ENCODE data around the gene MRM3.
A peak's percentile ranks its signal among the peaks of the same experiment; 100 is the strongest.
"Not testable (repeated sequence)": the region's sequence is repeated elsewhere in the genome, so short reads cannot be mapped to it uniquely, and the experiment has no call there.

Gene MRM3

GRCh38 chr17:781805-782731 lies at the start of gene MRM3, which contains the start of gene GLOD4:
TSS of gene MRM3 (plus strand) at chr17:782353. CDS start at chr17:782379, 26 bp downstream.
TSS of gene GLOD4 (minus strand) at chr17:782280. CDS start at chr17:782255, 25 bp downstream.
- DNase-seq (ENCODE audit: low read depth in 2 of 3, low spot score in 1 of 3): peak; percentile 86 to 93 (median 91)

GRCh38 chr17:732902-733720 lies 49.0 kb upstream of the MRM3 start:
- peak; percentile 43 to 44 (median 44) for DNase-seq (ENCODE audit: low read depth in 2 of 3, low spot score in 1 of 3)

DNA sequence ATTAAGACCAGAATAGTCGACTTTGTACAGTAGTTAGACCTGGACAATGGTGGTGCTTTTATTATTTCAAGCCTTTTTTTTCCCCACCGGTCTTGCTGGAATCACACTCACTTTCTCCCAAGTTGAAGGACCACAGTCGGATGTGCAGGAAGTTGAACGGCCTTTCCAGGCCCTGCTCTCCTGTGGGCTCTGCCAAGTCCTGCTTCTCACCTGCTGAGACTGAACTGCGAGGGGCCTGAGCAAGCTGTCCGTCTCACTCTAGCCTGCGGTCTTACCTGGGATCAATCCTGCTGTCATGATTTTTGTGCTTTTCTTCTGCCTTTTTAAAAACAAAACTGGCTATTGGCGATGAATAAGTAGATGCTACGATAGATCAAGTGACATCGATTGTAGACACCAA lies 48.4 kb upstream of the MRM3 start:
- DNase-seq (ENCODE audit: low read depth in 2 of 3, low spot score in 1 of 3): no peak

GRCh38 chr17:737561-738113 lies 44.5 kb upstream of the MRM3 start:
- DNase-seq (ENCODE audit: low read depth in 2 of 3, low spot score in 1 of 3): no peak

- peak in 1 of 3 donors; percentile 31 for DNase-seq (ENCODE audit: low read depth in 2 of 3, low spot score in 1 of 3)
Observed at GRCh38 chr17:740240-741017, 41.7 kb upstream of the MRM3 start.

- DNase-seq (ENCODE audit: low read depth in 2 of 3, low spot score in 1 of 3): no peak
Observed at GRCh38 chr17:742147-742793, 39.9 kb upstream of the MRM3 start.

DNA sequence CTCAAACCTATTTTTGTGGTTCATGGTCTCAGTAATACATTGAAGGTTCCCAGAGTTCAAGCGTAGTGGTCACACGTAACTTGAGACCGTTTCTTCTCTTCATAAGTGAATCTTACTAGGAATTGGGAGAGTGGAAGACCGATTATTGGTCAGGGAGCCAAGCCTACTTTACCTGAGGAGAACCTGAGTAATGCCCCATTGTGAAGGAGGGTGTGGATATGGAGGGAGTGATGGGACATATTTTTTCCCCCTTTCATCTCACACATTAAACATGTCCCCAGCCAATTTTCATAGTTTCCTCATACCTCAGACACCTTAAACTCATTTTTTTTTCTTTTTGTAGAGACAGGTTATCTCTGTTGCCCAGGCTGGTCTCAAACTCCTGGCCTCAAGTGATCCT lies 39.0 kb upstream of the MRM3 start:
- no peak for DNase-seq (ENCODE audit: low read depth in 2 of 3, low spot score in 1 of 3)

DNA sequence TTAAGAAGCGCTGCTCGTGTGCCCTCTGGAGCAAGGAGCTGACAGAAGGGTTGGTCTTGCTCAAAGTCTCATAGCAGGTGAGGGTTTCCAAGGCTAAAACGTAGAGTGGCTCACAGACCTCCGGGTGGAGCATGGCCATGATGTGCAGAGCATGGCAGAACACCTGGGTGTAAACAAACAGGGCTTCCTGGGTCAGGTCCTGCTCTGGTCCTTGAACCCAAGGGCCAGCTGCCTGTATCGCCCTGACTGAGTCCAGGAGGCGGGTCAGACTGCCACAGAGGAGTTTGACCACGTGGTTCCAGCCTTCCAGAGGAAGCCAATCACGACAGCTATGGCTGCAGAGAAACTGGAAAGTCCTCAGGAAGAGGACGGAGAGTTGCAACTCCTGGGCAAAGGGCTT lies 37.2 kb upstream of the MRM3 start:
- DNase-seq (ENCODE audit: low read depth in 2 of 3, low spot score in 1 of 3): no peak

DNA sequence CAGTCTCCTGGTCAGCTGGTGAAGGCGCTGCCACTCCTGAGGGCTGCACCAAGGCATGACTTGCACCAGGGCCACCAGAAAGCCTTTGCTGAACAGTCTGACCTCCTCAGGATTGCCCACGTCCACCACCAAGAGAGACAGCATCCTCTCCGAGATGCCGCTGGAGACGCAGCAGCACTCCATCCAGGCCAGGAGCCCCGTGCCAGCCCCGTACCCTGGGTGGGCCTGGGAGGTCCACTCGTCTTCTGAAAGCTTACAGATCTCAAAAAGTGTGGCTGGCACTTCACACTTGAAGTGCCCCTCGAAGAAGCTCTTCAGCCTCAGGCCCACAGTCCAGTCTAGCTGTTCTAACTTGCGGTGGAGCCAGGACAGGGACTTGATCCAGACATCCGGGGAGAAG lies 36.7 kb upstream of the MRM3 start:
- no peak for DNase-seq (ENCODE audit: low read depth in 2 of 3, low spot score in 1 of 3)

DNA sequence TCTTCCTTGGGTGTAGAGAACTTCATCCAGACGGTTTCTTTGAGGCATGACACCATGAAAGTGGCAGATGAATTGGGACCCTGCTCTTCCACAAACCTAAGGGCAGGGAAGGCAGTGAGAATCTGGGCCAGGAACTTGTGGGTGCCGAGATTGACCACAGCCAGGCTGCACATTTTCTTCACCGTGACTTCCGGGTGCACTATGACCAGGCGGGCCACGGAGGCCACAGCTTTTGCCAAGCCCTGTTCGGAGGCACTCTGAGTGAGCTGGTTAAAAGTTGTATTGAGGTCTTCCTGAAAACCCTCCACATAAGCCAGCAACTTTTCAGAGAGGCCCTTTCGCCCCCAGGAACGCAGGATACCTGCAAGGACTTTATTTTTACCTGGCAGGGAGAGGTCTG lies 36.0 kb upstream of the MRM3 start:
- no peak for DNase-seq (ENCODE audit: low read depth in 2 of 3, low spot score in 1 of 3)

DNA sequence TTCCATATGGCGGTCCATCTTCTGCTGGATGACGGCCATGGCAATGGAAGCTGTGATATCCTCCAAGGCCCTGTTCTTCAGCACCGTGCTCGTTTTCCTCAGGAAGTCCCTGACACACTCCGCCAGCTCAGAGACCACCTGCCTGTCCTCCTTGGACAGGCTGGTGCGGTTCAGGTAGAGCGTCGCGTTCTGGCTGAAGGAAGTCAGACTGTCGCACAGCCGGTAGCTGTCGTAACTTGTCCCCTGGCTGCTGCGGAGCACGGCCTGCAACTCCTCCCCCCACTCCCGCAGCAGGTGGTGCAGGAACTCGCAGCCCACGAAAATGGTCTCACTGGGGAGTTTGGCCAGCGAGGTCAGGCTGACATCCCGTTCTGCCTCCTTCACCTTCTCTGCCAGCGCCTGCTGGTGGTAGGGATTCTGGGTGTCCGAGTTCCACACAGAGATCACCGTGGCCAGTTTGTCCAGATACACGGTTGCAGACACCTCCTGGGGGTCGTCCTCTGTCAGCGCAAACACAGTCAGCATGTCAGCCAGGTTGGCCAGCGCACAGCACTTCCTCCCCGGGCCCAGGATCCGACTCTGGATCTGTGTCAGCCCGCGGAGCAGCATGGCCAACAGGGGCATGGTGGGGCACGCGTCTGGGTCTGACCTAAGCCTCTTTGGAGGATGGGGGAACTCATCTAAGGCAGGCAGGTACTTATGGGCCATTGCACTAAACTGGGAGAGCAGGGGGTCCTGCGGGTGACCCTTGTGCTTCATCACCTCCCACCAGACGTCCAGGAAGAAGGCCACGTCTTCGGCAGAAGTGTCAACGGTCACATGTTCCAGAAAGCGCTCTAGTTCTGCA lies 35.1 kb upstream of the MRM3 start:
- DNase-seq (ENCODE audit: low read depth in 2 of 3, low spot score in 1 of 3): no peak

- DNase-seq (ENCODE audit: low read depth in 2 of 3, low spot score in 1 of 3): not testable (repeated sequence)
Observed at GRCh38 chr17:748604-749003, 33.5 kb upstream of the MRM3 start.

GRCh38 chr17:749359-749758 lies 32.8 kb upstream of the MRM3 start:
- not testable (repeated sequence) for DNase-seq (ENCODE audit: low read depth in 2 of 3, low spot score in 1 of 3)

DNA sequence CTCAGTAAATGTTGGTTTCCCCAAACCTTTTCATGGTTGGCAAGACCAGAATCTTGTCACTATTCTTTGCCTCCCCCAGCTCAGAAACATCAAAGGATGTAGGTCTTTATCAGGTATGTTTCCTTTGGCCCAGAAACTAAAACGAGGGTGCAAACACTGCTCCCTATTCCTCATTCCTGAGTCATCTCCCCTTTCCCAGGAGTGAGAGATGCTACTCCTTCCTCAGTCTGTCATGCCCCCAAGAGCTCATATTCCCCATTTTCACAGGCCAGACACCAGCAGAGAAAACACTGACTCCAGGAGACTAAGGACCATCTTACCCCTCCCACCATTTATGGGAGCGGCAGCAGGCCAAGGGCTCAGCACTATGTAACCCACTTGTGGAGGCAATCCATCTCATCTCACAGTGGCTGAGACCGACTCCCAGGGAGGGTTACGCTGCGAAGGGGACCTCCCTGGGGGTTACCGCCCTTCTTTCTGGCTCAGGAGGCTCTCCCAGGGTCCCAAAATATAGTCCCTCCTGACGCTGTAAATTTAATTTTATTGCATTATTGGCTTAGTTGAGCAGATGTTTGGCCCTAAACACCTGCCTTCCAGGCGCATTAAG lies 31.6 kb upstream of the MRM3 start:
- DNase-seq (ENCODE audit: low read depth in 2 of 3, low spot score in 1 of 3): no peak

DNA sequence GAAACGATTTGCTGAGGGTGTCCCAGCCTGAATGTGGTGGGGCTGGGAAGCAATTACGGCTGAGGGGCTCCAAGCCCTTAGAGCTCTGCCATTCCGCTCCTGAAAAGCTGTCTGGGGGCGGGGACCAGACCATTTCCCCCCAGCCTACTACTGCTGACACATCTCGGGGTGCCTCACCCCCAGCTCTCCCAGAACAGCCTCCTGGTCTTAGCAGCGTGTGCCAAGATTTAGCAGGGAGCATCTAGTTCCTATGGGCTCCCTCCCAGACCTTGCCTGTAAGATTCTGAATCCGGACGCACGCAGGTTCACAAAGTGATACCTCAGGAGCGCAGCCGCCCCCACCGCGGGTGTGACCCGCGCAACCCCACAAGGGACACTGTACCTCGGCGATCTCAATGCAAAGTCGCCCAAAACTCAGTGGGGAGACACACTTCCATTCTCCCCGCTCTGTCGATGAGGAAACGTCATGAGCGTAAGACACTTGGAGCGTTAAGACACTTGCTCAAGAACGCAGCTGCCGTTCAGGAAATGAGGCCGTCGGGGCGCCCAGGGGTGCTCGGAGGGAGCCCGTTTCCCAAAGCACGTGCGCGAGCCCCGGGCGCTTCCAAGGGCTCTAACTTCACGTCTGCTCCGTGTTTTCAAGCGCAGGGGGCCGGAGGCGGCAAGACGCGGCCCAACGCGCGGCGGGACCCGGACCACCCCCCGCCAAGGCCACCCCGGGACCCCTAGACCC lies 30.7 kb upstream of the MRM3 start:
- DNase-seq (ENCODE audit: low read depth in 2 of 3, low spot score in 1 of 3): peak in 2 of 3 donors; percentile 34 to 46

- DNase-seq (ENCODE audit: low read depth in 2 of 3, low spot score in 1 of 3): peak; percentile 95 to 99 (median 97)
Observed at GRCh38 chr17:752002-752619, 30.0 kb upstream of the MRM3 start, which contains the start of gene GEMIN4. TSS of gene GEMIN4 (minus strand) at chr17:752264. CDS start at chr17:752142, 122 bp downstream.

DNA sequence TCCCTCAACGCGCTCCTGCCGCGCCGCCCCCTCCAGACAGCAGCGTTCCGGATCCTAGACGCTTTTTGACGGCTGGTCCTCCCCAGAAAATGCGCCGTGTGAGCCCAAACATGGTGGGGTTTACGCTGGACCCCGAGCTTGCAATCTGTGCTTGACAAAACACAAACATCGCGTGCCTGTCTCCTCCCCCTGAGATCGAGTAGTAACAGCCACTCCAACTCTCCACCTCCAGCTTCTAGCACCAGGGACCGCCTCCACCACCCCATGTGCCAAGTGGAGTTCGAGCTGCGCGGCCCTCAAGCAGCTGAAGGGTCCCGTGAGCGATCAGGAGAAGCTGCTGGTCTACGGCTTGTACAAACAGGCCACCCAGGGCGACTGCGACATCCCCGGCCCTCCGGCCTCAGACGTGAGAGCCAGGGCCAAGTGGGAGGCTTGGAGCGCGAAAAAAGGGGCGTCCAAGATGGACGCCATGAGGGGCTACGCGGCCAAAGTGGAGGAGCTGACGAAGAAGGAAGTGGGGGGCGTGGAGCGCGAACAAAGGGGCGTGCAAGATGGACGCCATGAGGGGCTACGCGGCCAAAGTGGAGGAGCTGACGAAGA lies 29.4 kb upstream of the MRM3 start:
- peak in 1 of 3 donors; percentile 7 for DNase-seq (ENCODE audit: low read depth in 2 of 3, low spot score in 1 of 3)
